Activated CD4-positive, CD25-positive, alpha-beta regulatory T cell (primary cell): ENCODE data around the gene DCAF6.
"Not testable (repeated sequence)": the region's sequence is repeated elsewhere in the genome, so short reads cannot be mapped to it uniquely, and the experiment has no call there.

Experiments used
- DNase-seq, 4 experiments: peaks; one replicate each; lab custom pipeline; 2025; lab: John Stamatoyannopoulos, UW

DCAF6 gene, protein sequence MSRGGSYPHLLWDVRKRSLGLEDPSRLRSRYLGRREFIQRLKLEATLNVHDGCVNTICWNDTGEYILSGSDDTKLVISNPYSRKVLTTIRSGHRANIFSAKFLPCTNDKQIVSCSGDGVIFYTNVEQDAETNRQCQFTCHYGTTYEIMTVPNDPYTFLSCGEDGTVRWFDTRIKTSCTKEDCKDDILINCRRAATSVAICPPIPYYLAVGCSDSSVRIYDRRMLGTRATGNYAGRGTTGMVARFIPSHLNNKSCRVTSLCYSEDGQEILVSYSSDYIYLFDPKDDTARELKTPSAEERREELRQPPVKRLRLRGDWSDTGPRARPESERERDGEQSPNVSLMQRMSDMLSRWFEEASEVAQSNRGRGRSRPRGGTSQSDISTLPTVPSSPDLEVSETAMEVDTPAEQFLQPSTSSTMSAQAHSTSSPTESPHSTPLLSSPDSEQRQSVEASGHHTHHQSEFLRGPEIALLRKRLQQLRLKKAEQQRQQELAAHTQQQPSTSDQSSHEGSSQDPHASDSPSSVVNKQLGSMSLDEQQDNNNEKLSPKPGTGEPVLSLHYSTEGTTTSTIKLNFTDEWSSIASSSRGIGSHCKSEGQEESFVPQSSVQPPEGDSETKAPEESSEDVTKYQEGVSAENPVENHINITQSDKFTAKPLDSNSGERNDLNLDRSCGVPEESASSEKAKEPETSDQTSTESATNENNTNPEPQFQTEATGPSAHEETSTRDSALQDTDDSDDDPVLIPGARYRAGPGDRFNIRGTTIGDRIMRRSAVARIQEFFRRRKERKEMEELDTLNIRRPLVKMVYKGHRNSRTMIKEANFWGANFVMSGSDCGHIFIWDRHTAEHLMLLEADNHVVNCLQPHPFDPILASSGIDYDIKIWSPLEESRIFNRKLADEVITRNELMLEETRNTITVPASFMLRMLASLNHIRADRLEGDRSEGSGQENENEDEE

DNA sequence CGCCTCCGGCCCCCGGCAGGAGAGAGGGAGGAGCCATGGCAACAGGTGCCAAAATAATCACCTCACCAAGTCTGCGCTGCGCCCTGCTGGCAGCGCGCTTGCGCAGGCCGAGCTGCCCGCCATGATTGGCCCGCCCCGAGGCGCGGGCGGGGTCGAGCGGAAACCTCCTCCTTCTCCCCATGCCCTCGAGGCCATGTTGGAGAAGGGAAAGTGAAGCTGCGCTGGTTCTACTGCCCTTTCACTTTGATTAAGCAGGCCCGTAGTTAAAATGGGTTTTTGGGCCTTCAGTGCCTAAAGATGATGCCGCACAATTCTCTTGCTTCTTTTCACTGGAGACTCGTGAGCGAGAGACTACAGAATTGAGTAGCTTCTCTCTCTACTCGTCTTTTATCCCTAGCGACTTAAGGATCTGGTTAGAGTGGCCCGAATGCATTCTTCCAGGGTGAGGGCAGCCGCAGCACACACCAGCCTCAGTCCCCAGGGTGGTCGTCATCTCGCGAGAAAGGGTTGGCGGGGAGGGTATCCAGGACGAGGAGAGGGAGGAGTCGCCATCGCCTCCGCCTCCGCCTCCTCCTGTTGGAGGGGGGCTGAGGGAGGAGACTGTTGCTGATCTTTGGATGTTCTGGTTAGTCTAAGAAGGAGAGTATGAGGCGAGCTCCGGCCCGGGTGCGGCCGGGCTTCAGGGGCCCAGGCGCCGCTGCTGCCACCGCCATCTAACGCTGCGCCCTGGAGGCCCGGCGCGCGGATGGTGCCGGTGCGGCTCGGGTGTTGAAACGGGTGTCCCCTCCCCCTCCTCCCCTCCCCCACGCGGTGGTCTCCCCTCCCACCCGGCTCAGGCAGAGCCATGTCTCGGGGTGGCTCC is at the start of gene DCAF6:
TSS of gene DCAF6 (plus strand) at position 616 of the 862 bp plus-strand sequence. CDS start at position 845, 229 bp downstream.
- DNase-seq = peak; percentile 84 to 96 (median 90)

DNA sequence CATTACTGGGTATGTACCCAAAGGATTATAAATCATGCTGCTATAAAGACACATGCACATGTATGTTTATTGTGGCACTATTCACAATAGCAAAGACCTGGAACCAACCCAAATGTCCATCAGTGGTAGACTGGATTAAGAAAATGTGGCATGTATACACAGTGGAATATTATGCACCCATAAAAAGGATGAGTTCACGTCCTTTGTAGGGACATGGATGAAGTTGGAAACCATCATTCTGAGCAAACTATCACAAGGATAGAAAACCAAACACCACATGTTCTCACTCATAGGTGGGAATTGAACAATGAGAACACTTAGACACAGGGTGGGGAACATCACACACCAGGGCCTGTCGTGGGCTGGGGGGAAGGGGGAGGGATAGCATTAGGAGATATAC is 49.3 kb upstream of the DCAF6 start:
- not testable (repeated sequence) for DNase-seq

DNA sequence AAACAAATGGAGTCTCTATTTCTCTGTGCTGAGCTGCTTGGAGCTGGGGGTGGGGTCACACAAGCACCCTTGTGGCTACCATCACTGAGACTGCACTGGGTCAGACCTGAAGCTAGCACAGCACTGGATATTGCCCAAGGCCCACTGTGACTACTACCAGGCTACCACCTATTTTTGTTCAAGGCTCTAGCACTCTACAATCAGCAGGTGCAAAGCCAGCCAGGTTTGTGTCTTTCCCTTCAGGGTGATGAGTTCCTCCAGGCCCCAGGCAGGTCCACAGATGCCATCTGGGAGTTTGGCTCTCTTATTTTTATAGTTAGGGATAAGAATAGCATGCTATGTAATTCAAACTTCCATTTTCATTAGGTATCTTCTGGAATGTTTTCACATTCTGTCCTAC is 46.1 kb upstream of the DCAF6 start:
- no peak for DNase-seq

DNA sequence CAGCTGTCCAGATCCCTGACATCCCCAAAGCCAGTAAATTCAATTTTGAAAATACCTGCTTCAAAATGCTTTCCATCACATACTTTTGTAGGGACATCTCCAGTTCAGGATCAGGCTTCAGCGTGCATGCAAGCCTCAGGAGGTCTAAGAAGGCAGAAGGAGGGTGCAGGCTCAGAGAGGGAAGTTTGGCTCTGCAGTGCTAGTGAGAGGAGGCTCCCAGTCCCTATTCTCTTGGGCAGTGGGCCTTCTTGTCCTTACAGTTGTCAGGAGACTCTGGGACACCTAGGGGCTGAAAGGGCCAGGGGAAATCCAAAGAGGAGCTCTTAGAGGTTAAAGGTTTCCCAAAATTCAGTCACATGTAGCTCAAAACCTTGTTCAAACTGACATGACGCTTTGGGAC is 42.7 kb upstream of the DCAF6 start:
- DNase-seq = no peak

DNA sequence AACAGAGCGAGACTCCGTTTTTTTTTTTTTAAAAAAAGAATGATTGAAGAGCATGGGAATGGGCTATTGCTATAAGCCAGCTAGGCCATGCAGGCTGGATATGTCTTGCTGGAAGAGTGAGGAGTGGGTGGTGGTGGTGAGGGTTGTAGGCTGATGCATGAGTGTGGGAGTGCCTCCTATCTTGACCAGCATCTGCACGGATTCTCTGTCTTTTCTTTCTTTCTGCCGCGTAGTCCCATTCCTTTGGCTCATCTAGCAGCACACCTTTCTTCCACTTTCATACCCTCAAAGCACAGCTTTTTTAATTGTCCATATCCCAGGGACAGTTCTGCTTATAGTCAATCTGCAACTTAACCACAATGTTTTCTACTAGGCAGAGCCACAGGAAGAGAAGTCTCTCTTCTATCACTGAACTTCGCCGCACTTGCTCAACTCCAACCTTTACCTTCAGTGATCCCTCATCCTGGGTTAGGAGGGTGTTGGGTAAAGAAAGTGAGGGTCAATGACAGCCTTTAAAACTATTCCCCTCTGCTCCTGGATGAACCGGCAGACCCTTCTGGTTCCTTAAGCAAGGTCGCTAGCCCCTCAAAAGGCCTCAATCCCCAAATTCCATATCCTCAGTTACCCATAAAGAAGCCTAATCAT is 37.8 kb upstream of the DCAF6 start:
- no peak for DNase-seq

DNA sequence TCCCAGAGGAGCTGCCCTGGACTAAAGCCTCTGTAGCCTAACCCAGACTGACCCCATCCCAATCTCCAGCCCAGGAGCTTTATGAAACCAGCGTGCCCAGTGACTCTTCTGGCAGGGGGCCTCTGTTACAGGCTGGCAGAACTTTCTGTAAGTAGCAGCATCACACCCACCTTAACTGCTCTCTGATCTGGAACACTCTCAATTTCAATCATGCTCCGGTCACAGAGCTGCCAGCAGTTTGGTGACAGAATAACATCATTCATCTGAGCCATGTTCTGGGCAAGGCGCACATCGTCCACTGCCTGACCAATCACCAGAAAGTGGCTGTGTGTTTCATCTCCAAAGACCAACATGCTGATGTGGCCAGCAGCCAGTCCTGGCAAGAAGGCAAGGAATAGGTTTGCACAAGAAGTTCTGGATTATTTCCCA is 37.2 kb upstream of the DCAF6 start:
- no peak for DNase-seq

DNA sequence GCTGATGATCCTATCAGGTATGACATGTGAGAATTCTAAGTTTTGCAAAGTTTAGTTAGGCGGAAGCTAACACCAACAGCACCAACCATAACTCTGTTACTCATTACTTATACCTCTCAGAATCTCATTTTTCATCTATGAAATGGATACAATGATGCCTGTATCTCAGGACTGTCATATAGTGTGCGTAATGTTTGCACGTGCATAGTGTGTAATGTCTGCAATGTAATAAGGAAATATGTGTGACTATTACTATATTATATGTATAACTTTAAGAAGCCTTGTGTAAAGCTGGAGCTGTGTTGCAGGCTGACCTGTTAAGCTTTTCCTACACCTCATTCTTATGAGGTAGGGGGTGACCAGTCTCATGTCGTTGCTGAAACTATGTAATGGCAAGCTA is 35.6 kb upstream of the DCAF6 start:
- DNase-seq = no peak

DNA sequence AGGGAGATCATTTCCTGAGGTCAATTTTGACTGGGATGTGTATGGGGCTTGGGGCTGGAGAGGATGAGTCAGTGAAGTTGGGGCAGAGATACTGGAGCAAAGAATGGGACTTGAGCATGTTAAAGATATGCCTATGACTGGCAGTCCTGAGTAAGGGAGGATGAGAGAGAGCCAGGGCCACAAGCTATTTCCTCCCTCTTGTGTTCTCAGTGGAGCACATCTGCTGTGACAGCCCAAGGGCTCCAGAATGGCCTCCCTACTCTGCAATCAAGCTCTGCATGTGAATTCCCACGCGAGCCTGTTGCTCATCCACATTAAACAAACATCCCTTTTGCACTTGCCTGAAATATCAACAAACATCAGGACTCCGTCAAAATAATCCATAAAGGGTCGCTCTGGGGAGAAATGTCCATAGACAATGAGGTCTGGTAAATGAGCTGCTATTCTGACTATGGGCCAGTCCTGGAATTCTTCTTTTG is 31.8 kb upstream of the DCAF6 start:
- no peak for DNase-seq

DNA sequence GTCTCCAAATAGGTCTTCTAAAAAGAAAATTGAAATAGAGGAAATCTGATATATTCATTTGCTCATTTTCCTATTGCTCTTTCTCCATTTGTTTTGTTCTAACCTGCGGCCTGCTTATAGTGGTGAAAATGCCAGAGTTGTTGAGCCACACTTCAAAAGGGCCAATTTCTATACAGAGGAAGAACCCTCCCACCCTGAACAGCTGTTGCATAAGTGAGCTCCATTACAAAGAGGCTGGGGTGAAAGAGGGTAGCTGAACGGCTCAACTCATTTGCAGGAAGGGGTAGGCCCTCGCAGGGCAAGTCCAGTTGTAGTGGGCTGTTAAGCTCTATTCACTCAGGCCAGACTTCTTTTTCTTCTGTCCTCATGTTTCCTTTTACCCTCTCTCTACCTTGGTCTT is 31.3 kb upstream of the DCAF6 start:
- no peak for DNase-seq

DNA sequence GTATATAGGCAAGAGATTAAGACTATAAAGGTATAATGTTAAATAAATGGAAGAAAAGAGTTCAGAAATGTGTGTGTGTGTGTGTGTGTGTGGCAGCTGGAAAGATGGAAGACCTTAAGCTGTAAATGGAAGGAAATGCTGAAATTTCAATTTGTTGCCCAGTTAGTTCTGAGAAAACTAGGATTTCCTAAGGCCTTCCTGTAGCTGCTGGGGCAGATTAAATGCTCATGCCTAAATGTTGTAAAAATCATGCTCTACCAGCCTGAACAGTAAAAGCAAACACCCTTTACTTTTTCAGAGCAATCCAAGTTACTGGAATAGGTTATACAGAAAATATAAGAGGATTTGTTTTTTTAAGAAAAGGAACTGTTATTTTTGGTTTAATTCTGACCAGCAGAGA is 30.8 kb upstream of the DCAF6 start:
- DNase-seq = no peak

DNA sequence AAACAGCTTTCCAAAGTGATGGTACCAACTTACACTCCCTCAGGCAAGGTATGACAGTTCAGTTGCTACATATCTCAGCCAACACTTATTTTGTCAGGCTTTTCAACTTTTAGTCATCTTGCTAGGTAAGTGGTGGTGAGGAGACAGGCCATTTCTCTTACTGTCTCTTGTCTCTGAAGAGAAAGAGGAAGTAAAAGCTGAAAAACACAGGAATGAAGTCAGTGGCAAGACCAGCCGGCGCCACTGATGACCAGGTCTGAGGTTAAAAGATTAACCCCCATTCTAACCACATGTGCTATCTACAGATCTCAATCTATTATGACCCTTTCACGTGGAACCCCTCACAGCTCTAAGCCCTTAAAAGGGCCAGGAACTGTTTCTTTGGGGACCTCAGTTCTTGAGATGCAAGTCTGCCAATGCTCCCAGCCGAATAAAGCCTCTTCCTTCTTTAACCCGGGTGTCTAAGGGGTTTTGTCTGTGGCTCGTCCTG is 26.7 kb upstream of the DCAF6 start:
- DNase-seq = no peak

DNA sequence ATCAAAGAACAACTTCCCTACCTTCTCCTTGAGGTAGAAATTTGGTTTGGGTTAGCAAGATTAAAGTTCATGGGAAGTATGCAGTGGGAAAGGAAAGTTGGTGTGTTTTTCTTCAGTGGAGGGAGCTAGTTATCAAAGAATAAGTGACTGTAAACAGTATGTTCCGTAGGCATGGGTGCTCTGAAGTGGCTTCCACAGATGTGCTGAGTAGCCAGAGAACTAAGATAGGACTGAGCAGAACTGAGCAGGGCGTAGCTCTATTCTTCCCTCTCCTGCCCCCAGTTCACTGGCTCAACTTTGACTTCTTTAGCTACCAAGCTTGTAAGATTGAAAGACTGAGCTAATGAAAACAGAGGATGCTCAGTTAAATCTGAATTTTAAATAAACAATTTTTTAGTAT is 26.0 kb upstream of the DCAF6 start:
- DNase-seq = no peak

DNA sequence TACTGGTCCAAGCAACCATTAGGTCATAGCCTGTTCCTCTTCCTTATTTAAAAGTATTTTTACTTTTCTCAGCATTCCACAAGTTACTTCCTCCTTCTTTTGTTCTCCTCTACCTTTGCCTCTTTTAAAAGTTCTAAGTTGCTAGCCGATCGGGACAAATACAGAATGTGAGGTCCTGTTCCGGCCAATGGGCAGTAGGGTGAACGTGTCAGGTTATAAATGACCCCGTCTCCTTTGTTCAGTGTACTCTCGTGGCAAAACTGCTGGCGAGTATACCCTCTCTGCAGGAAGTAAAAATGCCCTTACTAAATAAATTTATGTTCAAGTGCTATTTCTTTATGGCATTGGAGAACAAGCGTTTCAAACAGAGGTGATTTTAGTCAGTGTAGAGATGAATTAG is 25.1 kb upstream of the DCAF6 start:
- DNase-seq = no peak

DNA sequence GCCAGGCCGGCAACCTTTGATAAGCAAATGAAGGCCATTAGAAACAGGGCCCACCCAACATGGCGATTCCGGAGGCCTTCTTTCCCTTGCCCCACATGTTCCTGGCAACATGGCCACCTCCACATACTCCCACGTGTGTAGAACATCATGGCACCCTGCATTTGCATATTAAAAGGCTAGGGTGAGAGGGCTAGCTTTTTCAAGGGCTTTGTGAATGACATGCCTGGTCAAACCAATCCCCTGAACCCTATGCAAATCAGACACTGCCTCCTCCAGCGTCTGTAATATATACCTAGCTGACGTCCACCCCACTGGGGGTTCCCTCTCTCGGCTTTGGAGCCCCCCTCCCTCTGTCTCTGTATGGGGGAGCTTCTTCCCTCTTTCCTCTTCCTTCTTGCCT is 24.2 kb upstream of the DCAF6 start:
- DNase-seq = no peak

DNA sequence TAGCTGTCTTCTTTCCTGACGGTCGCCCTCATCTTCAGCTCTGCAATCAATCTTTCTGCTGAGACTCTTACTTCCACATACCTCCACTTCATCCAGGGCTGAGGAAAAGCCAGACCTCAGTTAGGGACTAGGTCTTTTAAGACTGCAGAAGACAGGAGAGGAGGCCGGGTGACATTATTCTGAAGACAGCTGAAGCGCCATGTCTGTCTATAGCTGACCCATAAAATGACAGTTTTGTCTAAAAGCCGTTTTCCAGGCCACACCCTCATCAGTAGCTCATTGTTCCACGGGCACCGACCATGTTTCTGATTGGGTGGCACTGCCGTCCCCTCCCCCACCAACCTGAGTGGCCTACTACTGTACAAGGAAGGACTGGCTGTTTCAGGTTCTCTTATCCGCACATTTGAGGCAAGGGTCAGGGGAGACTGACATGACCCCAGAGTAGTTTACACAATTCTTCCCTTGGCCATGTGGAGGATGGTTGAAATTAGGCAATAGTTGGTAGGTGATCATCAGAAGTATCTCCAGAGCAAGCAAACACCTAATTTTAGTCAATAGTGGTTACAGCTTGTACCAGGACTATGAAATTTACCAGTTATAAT is 22.5 kb upstream of the DCAF6 start, which contains the start of gene ADCY10:
TSS of gene ADCY10 (minus strand) at position 240 of the 602 bp plus-strand sequence. CDS start 8,994 bp downstream, outside the sequence.
- DNase-seq = no peak

DNA sequence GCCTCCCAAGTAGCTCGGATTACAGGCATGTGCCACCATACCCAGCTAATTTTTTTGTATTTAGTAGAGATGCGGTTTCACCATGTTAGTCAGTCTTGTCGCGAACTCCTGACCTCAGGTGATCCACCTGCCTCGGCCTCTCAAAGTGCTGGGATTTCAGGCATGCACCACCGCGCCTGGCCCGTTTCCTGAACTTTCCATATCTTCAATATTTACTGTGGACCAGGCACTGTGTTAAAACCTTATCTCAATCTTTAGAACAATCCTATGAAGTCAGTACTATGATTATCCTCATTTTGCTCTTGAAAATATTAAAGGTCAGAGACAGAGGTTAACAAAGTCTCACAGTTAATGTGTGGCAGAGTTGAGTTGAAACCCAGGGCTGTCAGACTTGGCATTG is 20.9 kb upstream of the DCAF6 start:
- DNase-seq = no peak

DNA sequence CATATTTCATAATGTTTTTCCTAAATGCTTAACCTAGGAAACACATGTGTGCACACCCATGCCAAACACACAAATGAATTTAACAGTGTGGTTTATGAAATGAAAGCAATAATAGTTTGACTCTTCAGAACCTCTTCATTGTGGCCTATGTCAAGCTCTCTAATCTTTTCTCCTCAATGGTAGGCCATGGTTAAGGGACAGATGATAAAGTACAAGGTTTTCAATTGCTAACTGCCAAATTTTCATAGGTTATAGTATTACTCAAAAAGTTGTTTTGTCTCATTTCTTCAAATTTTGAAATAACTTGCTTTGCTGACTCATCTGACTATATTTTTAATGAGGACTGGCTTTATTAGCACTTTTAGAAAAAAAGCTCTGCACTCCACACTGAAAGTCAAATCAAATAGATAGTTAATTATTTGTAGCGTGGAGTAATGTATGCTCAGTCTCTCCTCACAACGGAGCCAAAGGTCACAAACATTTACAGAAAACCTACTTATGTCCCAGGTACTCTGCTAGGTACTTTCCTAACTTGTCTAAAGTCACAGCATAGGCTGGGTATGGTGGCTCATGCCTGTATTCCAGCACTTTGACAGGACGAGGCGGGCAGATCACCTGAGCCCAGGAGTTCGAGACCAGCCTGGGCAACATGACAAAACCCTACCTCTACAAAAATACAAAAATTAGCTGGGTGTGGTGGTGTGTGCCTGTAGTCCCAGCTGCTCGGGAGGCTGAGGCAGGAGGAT is 19.5 kb upstream of the DCAF6 start:
- DNase-seq = no peak

DNA sequence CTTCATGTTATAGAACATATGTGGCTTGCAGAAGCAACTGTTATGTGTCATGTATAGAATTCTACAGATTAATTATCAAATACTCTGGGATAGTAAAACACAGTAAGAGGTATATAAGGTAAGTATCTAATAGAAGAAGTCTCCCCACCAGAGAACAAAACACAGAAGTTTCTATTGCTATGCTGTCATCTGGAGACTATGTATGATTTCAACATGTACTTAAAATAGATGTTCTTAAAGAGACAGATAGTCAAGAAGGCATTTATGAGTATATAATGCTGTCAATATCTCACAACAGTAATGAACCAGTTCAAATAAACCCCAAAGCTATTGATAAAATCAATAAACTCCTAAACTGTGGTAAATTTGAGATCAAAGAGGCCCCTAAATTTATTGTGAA is 14.5 kb upstream of the DCAF6 start:
- no peak for DNase-seq

DNA sequence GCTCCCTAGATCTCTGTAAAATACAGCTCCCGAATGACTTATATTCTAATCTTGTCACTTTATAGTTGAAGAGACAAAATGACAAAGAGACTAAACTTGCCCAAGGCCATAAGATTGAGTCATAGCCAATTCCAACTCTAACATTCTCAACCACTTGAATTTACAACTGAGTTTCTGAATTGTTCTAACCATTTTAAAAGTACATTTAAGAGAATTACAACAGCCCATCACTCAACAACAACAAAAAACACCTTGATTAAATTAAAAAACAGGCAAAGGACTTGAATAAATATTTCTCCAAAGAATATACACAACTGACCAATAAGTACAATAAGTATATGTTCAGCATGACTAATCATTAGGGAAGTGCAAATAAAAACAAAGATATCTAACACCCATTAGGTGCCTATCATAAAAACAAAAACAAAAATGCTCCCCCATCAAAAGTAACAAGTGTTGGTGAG is 13.8 kb upstream of the DCAF6 start:
- DNase-seq = no peak
